Stimulated activated naive CD4-positive, alpha-beta T cell (primary cell): ENCODE data around the gene ZDHHC14.
"Not testable (repeated sequence)": the region's sequence is repeated elsewhere in the genome, so short reads cannot be mapped to it uniquely, and the experiment has no call there.

ENCODE experiments used
- DNase-seq, 6 experiments: peaks; one replicate each; lab custom pipeline; 2025; lab: John Stamatoyannopoulos, UW

The ZDHHC14 gene

GRCh38 chr6:157467339-157467738 lies 86.3 kb downstream of the ZDHHC14 start:
- not testable (repeated sequence) for DNase-seq

DNA sequence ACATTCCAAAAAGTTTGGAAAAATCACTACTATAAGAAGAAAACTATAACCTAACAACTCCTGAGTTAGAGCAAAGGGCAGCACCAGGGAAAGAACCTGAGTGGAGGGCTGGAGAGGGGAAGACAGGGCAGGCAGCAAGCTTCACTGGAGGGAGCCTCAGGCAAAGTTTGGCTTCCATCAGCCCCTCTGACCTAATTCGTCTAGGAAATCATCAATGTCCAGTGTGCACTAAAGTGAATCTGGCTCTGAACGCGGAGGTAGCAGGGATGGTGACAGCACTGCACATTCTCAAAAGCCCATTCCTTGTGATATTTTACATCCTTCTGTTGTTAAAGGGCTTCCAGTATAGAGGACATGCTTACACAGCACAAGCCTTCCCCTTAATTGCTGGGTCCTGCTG lies 87.1 kb downstream of the ZDHHC14 start:
- DNase-seq: no peak

DNA sequence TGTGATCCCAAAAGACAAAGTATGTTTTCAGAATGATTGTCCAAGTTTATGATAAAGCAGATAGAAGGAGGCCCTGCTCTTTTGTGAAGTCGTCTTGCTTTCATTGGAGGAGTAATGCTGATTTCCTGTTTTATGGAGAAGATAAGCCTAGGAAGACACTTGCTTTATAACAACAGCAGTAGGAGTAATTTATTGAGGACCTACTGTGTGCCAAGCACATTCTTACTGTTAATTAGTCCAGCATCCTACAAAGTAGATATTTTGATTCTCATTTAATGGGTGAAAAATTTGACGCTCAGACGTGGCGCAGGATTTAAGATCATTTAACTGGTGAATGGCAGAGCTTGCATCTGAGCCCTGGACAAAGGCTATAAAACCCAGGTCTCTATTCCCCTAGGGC lies 87.6 kb downstream of the ZDHHC14 start:
- DNase-seq: no peak

DNA sequence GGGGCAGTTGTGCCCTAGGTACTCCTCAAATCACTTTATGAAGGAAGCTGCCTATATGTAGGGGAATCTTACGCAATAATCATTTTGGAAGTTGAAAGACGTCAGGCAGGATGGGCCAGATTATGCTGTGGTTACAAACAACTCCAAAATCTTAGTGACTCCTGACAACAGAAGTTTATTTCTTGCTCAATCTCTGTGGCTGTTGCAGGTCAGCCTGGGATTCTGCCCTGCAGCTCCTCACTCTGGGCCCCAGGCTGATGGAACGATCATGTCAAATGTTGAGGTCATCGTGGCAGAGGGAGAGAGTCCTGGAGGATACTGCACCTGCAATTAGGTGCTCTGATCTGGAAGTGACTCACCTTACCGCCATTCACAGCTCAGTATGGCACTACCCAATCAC lies 88.4 kb downstream of the ZDHHC14 start:
- DNase-seq: no peak

DNA sequence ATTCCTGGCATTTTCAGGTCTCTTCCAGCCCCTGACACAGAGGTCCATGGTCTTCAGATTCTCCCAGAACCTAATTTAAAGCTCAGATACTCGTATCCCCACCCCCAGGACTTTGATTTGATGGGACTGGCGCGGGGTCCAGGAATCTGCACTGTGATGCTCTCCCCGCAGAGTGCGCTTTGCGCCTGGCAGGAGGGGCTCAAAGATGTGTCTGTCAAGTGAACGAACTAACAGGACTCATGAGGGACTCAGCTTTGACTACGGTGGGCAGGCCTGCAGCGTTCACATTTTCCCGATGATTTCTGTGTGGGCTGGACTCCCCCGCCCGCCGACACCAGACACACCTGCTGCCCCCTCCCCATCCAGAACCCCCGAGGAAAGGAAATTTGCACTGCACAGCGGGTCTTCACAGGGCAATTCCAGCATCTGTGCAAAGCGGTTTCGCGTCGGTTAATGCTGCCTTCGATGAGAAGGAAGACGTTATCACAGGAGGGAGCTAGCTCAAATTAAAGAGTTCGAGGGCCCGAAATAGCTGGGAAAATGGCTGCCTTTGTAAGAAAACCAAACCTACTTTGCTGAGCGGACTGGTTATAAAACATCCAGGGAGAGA lies 90.2 kb downstream of the ZDHHC14 start:
- no peak for DNase-seq

GRCh38 chr6:157471895-157472686 lies 91.1 kb downstream of the ZDHHC14 start:
- no peak for DNase-seq

DNA sequence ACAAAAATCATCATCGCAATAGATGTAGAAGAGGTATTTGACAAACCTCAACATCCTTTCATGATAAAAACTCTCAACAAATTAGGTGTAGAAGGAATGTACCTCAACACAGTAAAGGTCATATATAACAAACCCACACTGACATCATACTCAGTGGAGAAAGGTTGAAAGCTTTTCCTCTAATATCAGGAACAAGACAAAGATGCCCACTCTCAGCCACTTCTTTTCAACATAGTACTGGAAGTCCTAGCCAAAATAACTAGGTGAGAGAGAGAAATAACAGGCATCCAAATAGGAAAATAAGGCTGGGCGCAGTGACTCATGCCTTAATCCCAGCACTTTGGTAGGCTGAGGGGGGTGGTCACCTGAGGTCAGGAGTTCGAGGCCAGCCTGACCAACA lies 95.8 kb downstream of the ZDHHC14 start:
- no peak for DNase-seq

- DNase-seq: no peak
Observed at GRCh38 chr6:157478926-157479325, 97.9 kb downstream of the ZDHHC14 start.

GRCh38 chr6:157479464-157480303 lies 98.7 kb downstream of the ZDHHC14 start:
- no peak for DNase-seq

DNA sequence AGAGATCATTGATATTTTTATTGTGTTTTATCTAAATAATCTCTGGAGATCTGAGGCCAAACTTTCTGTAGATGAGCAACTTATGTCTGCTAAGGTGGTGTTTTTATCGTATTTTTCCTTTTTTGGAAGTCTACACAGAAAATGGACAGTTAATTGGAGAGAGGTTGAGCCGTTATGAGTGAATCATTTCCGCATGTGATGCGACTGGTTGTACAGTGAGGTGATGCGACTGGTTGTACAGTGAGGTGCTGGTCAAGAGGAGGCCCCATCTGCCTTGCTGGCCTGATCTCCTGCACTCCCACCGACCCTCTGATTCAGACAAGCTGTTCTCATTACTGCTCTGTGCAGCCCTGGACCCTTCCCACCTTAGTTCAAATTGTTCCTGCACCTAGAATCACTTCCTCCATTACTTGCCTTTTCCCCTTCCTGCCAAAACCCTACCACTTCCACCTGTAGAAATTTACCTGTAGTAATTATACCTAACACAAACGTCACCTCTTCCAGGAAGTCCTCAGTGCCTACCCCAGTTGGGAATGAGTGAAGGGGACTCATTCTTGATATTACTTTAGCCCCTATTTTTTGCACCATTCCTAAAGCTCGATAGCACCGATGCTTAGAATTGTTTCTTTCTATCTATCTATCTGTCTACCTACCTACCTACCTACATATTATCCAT lies 100.3 kb downstream of the ZDHHC14 start:
- no peak for DNase-seq

DNA sequence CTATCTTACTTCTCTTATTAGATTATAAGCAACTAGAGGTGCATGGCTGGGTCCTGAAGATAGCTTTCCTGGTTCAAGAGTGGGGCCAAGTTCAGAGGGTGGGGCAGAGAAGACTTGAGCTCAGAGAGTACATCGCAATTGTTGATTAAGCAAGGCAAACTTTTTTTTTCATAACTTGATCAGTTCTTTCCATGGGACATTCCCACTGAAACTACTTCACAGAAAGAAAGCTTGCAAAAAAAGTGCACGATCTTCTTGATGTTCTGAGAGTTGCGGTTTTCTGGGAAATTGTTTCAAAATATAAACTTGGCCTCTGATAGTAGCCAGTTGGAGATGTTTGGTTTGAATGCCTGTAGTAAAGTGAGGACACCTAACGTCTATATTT lies 100.9 kb downstream of the ZDHHC14 start:
- DNase-seq: no peak

- DNase-seq: no peak
Observed at GRCh38 chr6:157483770-157484169, 102.8 kb downstream of the ZDHHC14 start.

DNA sequence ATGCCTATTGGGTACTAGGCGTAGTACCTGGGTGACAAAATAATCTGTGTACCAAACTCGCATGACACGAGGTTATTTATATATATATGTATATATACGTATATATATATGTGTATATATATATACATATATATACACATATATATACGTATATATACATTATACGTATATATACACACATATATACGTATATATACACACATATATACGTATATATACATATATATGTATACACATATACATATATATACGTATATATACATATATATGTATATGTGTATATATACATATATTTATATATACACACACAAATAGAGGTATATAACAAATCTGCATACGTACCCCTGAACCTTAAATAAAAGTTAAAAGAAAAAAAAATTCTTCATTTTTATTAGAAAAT lies 103.2 kb downstream of the ZDHHC14 start:
- DNase-seq: no peak

GRCh38 chr6:157486572-157486971 lies 105.6 kb downstream of the ZDHHC14 start:
- peak in 2 of 6 experiments; percentile 27 to 59 for DNase-seq

- no peak for DNase-seq
Observed at GRCh38 chr6:157487110-157487773, 106.3 kb downstream of the ZDHHC14 start.

- DNase-seq: no peak
Observed at GRCh38 chr6:157488058-157488457, 107.1 kb downstream of the ZDHHC14 start.

- DNase-seq: no peak
Observed at GRCh38 chr6:157488716-157489118, 107.7 kb downstream of the ZDHHC14 start.

DNA sequence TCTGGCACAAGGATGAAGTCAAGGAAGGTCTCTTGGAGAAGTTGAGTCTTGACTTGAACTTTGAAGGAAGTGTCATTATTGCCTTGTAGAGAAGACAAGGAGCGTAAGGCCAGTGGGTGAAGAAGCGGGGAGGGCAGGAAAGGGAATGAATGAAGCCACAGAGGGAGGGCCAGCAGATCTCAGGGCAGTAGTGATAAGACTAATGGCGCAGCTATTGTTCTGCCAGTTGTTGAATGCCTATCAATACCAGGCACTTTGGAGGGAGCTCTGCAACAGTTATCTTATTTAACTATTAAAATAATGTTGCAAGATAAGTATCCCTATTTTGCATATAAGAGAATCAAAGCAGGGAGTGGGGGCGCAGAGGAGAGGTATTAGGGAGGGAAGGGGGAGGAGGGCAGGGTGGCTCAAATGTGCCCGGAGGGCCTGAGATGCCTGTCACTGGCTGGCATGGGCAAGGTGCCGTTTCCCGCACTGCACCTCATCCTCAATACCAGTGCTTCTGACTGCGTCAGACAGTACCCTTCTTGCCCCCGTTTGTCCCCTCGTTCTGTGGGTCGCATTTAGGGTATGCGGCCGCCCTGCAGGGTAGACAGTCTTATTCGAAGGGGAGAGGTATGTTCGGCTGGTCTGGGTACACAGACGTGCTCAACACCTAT lies 109.8 kb downstream of the ZDHHC14 start:
- no peak for DNase-seq

GRCh38 chr6:157491571-157492232 lies 110.7 kb downstream of the ZDHHC14 start:
- no peak for DNase-seq

- DNase-seq: no peak
Observed at GRCh38 chr6:157492249-157492648, 111.3 kb downstream of the ZDHHC14 start.

DNA sequence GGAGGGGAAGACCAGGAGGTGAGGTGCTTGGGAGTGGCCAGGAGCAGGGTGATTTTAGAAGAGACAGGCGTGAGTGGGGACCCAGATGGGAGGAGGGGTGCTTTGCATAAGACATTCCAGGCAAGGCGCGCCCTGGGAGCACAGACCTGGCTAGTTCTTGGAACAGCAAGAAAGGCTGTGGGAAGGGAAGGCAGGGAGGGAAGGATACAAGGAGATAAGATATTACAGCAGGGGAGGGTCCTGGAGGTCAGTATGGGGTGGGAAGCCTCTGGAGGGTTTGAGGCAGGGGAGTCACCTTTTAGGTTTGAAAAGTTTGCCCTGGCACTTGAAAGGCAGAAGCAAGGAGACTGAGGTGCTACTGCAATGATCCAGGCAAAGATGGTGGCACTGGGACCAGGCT lies 111.8 kb downstream of the ZDHHC14 start:
- no peak for DNase-seq
